Progenitor cell of endocrine pancreas (in vitro differentiated cells): ENCODE measurements around the gene ARHGEF12. TPM values are rescaled to one million over a fixed set of nuclear protein-coding genes. Genes with fewer than 3 reads are reported as not detected.

Experiments
- DNase-seq: peaks from one replicate; pipeline ENCODE4 v3.0.0; 2021; ENCODE audit warnings: low spot score; ENCODE audit not compliant: unreplicated experiment
- H3K27ac Mint-ChIP-seq: 2 replicates; pipeline ENCODE4 v1.8.0; 2021; ENCODE audit warnings: mild to moderate bottlenecking, moderate library complexity, mixed read lengths
- H3K27me3 Mint-ChIP-seq: 2 replicates; pipeline ENCODE4 v1.8.0; 2021; ENCODE audit warnings: mixed read lengths
- H3K36me3 Mint-ChIP-seq: 2 replicates; pipeline ENCODE4 v1.8.0; 2022; ENCODE audit warnings: mixed read lengths; ENCODE audit not compliant: insufficient read depth
- H3K4me1 Mint-ChIP-seq: 2 replicates; pipeline ENCODE4 v1.8.0; 2021; ENCODE audit warnings: low read depth, mixed read lengths
- H3K4me3 Mint-ChIP-seq: 2 replicates; pipeline ENCODE4 v1.8.0; 2021; ENCODE audit warnings: low read depth, mild to moderate bottlenecking, moderate library complexity, mixed read lengths
- H3K9me3 Mint-ChIP-seq: 2 replicates; pipeline ENCODE4 v1.8.0; 2021; ENCODE audit warnings: low read depth, mixed read lengths
- CTCF ChIP-seq: fragments of 200-600 bp; sonication (generic); IDR thresholded peaks from one replicate; pipeline ENCODE4 v1.5.0; 2021; ENCODE audit warnings: antibody characterized with exemption, mild to moderate bottlenecking; ENCODE audit not compliant: unreplicated experiment
- total RNA-seq: library from RNA; stranded (reverse); gene quantifications from 2 replicates; pipeline ENCODE4 v1.2.1, GENCODE V29; 2021

The ARHGEF12 gene
- total RNA-seq, 1 donor from 2014 or later, result 64.9 TPM

- Mint-ChIP-seq H3K4me1 (no peaks in the 10 kb centered on the region), H3K9me3 (no peaks in the 10 kb centered on the region), H3K4me3 (no peak overlapping the region), H3K36me3 (peaks cover 33% of the 10 kb centered on the region), H3K27me3 (no peaks in the 10 kb centered on the region), H3K27ac (no peak overlapping the region)
- no peak for TF ChIP-seq CTCF
- DNase-seq, result no peak
These were observed 129.8 kb downstream of the ARHGEF12 start for GRCh38 chr11:120465921-120466534.

GRCh38 chr11:120467627-120468026, 131.4 kb downstream of the ARHGEF12 start:
- H3K4me3 Mint-ChIP-seq, result no peak overlapping the region
- H3K27me3 Mint-ChIP-seq, result no peaks in the 10 kb centered on the region
- no peaks in the 10 kb centered on the region for H3K9me3 Mint-ChIP-seq
- no peaks in the 10 kb centered on the region for H3K4me1 Mint-ChIP-seq
- H3K27ac Mint-ChIP-seq, result no peak overlapping the region
- peaks cover 28% of the 10 kb centered on the region for H3K36me3 Mint-ChIP-seq
- no peak for DNase-seq
- no peak for TF ChIP-seq CTCF

DNA sequence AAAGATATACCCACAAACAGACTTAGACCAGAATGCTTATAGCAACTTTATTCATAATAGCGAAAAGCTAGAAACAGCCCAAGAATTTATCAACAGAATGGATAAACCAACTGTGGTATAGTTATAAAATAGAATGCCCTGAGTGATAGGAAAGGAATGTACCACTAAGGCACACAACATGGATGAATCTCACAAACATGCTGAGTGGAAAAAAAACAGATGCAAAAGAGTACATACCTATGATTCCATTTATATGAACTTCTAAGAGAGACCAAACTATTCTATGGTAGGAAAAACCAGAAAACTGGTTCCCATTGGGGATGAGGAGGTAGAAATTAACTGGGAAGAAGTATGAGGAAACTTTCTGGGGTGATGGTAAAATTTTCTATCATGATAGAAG, 134.9 kb downstream of the ARHGEF12 start:
- Mint-ChIP-seq H3K9me3 (no peaks in the 10 kb centered on the region), H3K4me1 (no peaks in the 10 kb centered on the region), H3K4me3 (no peak overlapping the region), H3K36me3 (peaks cover 31% of the 10 kb centered on the region), H3K27ac (no peak overlapping the region), H3K27me3 (no peaks in the 10 kb centered on the region)
- no peak for DNase-seq
- TF ChIP-seq CTCF, result no peak

- Mint-ChIP-seq H3K36me3 (peaks cover 34% of the 10 kb centered on the region), H3K9me3 (no peaks in the 10 kb centered on the region), H3K27me3 (no peaks in the 10 kb centered on the region), H3K4me1 (no peaks in the 10 kb centered on the region), H3K27ac (no peak overlapping the region), H3K4me3 (no peak overlapping the region)
- TF ChIP-seq CTCF, result no peak
- DNase-seq, result no peak
These were observed 135.8 kb downstream of the ARHGEF12 start for GRCh38 chr11:120471994-120472393.

DNA sequence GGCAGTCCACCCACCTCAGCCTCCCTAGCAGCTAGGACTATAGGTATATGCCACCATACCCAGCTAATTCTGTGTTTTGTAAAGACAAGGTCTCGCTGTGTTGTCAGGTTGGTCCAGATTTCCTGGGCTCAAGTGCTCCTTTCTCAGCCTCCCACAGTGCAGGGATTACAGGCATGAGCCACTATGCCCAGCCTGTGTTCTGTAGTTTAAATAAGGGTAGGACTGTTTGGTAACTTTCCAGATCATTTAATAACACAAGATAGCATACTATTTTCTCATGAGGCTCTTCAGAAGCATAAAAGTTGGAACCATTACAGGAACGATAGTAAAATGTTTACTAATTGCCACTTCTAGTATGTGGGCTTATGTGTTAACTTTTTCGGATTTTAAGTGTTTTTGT, 137.3 kb downstream of the ARHGEF12 start:
- Mint-ChIP-seq H3K4me1 (no peaks in the 10 kb centered on the region), H3K4me3 (no peak overlapping the region), H3K27ac (no peak overlapping the region), H3K36me3 (peaks cover 29% of the 10 kb centered on the region), H3K9me3 (no peaks in the 10 kb centered on the region), H3K27me3 (no peaks in the 10 kb centered on the region)
- no peak for TF ChIP-seq CTCF
- DNase-seq, result no peak
